HL-60/S4 (cell line): ENCODE data around the gene ABHD12.

Source experiments
- in situ Hi-C: fragments of 300-500 bp; cut with MboI; formaldehyde crosslinking; loops from 2 replicates; pipeline ENCODE4 v1.14.3; 2022; ENCODE audit warnings: low sequenced_read_pairs

The ABHD12 gene

DNA sequence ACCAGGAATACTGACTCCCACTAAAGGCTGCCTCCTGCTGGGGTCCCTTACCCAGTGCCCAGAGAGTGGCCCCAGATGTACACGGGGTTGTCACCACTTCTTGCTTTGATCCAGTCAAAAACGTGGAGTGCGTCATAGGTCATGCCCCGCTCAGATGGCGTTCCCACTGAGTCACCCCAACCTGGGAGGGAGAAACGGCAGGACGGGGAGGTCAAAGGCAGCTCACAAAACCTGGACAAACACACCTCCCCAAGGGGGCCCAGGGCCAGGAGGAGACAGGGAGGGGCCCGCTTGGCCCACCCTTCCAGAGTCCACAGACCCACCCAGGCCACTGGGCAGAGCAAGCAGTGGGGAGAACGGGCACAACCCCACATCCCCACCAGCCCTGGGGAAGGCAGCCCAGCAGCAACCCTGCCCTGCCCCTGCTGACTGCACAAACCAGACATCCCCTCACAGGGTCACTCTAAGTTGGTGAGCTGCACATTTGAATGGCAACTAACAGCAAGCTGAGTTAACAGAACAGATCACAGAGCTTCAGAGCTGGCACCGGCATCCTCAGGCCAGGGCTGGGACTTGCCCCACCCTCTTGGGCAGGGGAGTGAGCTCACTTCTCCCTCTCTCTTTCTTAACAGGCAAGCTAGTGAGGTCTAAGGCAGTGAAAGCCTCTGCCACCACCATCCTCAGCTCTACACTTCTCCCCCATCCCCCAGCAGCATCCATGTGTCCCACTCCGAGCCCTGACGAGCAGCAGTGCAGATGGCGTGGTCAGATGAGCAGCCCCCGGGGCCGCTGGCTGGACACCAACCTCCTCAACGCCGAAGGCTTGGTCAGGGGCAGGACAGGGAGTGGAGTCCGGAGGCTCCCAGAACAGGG lies 81.0 kb downstream of the ABHD12 start:
- in situ Hi-C loops: loop anchor here (10.0 kb wide), 1 partner anchor 85 kb away; the partner anchor contains the start of gene ABHD12

DNA sequence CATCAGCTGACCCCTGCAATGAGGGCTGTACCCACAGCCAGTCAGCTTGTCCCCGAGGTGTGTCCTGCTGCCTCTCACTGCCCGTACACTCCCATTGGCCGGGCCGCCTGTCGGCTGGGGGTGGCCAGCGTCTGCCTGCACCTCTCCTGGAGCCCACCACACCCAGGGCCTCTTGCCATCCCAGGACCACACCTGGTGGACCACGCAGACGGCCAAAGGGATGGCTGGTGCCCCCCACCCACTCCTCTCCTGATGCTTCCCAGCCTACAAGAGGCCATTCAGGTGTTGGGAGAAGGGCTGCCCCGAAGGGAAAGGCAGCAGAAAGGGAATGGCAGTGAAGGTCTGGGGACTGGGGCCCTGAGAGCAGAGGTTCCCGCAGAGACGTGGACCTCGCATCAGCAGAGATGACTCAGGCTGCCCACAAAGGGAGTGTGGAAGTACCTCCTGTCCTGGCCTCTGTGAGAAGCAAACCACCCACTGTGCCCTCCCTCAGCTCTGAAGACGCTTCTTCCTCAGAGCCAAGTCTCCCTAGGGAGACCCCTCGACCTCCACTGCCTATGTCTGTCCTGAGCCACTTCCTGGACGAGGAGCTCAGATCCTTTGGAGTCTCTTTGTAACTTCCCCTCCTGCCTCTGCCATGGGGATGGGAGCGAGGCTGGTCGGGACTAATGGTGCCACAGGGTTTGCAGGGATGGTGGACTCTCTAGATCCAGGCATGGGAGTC lies 81.8 kb downstream of the ABHD12 start:
- in situ Hi-C loops: loop anchor here (10.0 kb wide), 1 partner anchor 86 kb away; the partner anchor contains the start of gene ABHD12

DNA sequence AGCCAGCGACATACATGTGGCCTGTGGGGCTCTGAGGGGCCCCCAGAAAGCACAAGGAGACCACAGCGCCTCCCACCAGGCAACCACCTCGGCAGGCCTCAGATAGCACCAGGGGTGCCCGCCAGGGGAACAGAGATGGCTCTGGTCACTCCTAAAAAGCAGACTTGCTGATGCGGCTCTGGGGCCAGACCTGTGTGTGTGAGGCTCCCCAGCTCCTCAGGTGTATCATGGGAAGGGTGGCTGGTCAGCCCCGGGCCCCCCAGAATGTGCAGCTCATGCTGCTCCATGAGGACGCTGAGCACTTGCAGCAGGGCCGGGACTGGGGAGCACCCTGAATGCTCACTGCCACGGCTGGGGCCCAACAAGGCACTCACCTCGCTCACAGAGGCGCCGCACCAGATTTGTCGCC lies 82.5 kb downstream of the ABHD12 start:
- in situ Hi-C loops: loop anchor here (10.0 kb wide), 1 partner anchor 87 kb away; the partner anchor contains the start of gene ABHD12

DNA sequence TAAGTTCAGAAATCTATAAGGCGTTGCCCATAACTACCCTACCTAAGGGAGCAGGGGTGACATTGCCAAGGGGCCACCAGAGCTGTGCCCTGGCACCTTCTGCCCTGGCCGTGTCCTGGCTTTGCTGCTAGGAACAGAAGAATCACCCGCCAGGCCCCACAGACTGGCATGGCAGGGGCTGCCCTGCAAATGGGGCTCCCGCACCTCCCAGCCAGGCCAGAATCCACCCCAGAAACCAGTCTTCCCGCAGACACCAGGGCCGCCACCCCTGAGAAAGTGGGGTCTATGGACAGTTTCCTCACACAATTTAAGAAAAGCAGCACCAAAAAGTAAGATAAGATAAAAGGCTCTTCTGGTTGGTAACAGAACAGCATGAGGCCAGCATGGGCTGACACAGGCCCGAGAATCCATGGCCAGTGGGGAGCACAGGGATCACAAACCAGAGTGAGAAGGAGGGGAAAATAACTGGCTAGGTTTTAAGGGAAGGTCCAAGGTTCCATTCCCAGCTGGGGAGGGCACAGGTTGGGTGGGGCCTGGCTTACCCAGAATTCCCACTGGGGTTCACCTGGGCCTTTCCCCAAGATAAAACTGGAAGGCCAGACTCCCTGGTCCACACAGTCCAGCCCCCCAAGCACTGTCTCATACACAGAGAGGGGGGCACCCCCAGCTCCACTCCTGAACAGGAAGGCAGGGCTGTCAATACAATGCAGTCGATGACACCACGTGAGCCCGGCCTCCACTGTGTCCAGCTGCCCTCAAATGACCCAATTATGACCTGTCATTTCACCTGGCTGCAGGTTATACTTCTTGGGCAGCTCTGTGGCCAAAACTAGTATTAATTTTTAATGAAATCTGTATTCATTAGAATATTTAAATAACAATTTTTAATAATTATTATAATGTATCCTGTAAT lies 83.4 kb downstream of the ABHD12 start:
- in situ Hi-C loops: loop anchor here (10.0 kb wide), 1 partner anchor 88 kb away; the partner anchor contains the start of gene ABHD12

DNA sequence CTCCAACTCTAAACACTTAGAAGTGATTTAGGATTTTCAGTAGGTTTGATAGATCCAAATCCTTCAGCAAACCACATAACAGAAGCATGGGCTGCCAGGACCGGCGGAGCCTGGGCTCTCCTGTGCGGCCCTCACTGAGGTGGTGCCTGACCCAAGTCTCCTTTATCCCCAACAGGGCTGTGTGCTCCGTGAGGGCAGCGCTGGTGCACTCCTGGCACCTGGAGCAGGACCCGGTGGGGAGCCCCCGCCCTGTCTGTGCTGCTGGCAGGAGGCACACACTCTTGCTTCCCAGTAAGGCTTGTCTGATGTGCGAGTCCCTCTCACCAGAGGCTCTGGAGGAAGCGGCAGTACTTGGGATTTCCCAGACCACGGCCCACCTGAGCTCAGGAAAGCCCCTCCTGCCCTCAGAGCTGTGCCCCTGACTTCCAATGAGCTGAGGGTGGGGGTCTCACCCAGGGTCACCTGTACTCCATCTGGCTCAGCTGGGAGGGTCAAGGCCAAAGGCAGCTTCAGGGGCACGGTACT lies 86.5 kb downstream of the ABHD12 start:
- in situ Hi-C loops: loop anchor here (10.0 kb wide), 1 partner anchor 91 kb away; the partner anchor contains the start of gene ABHD12

DNA sequence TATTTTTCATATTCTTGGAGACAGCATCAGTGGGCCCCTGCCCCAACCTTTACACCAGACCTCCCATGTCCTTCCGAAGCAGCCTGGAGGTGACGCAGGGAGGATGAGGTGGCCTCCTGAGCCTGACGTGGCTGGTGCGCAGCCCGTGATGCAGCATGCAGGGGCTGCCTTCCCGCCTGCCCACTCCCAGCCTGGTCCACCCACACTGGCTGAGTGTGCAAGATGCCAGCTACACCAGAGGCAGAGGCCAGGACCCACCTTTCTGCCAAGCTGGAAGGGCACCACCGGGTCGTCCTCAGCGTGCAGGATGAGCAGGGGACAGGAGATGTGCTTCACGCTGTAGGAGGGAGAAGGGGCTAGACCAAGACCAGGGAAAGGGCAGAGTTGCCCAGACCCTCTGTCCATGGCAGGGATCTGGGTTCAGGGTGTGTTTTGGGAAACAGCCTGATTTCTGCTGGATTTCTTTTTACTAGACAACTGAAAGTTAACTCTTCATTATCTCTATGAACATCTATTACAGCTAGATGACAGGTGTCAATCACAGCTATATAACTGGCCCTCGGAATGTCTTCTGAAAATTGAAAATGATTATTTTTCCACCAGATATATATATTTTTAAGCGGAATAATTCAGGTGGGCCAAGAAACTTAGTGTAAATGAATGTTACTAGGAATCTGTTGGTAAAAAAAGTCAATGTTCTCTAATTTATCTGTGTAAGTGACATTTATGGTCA lies 87.2 kb downstream of the ABHD12 start:
- in situ Hi-C loops: loop anchor here (10.0 kb wide), 1 partner anchor 91 kb away; the partner anchor contains the start of gene ABHD12

DNA sequence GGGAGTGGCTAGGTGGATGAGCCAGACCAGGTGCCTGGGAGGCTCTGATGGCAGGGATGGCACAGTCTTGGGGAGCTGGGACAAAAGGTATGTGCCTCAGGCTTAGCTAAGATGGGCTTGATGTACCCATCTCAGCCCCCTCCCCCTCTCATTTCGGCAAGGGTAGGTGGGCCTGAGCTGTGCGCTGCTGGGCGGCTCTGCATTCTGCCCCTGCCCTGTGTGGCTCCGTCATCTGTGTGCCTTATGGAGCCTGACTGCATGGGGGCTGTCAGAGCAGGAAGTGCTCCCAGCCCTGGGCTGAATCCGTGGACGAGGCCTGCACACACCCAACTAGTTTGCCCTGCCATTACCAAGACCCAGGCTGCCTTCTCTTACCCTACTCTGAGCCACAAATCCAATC lies 88.0 kb downstream of the ABHD12 start:
- in situ Hi-C loops: loop anchor here (10.0 kb wide), 1 partner anchor 92 kb away; the partner anchor contains the start of gene ABHD12

DNA sequence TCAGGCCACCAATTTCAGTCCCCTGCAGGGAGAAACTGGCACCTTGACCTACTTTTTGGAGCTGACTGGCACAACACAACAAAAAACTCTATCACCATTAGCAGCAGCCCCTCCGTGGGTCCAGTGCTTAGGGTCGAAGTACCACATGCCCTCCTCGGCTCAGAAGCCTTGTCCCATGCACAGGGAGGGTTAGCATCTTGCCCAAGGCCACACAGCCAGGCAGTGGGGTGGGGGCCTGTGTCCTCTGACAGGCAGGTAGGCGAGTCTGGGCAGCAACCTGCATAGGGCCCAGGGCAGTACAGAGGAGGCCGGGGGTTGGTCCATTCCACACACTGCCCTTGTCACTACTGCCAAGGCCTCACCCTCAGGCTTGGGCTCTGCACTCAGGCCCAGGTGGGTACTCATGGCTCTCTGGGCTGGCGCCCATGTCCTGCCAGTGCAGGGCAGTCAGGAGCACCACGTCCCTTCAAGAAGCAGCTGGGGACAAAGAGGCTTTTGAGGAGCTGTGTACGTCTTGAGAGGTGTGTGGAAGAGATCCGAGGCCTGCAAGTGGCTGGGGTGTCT lies 89.2 kb downstream of the ABHD12 start:
- in situ Hi-C loops: loop anchor here (10.0 kb wide), 1 partner anchor 93 kb away; the partner anchor contains the start of gene ABHD12

DNA sequence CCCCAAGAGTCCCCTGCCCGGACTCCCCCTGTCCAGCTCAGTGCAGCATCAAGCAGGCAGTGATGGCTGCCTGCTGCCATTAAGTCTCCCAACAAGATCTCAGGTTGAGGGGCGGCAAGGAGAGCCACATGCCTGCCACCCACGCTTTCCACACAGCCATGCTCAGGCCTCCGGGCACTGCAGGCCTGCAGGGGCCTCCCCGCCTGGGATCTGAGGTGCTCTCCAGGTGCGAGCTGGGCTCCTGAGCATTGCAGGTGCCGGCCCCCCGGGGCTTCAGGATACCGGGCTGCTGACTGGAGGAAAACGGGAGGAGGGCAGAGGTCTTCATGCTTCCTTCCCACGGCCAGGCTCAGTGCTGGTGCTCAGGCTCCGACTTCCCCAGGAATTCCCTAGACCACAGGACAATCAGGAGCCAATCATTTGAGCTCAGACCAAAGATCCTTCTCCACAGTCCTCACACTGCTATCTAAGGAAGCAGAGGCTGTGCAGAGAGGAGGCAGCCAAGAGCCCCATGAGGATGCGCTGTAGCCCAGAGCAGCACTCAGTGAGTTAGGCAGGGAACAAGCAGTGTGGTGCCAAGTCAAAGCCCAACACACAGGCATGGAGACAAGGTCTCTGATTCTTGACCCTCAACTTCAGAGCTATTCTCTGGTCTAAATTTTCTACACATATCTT lies 90.0 kb downstream of the ABHD12 start:
- in situ Hi-C loops: loop anchor here (10.0 kb wide), 1 partner anchor 94 kb away; the partner anchor contains the start of gene ABHD12

DNA sequence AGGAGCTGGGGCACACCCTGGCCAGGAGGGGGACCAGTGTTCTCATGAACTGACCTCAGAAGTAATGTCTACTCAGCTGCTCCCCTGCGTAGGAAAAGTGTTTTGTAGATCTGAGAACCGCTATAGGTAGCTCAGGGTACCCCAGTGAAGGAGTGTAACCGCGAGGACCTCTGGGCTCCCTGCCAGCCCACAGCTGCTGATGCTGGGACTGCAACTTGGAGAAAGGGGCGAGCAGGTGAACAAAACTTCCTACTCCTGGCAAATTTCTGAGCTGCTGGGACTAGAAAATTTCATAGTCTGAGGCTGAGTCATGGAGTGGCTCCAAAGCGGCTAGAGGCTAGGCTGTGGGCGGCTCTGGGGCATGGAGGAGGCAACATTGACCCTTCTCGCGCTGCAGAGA lies 90.8 kb downstream of the ABHD12 start:
- in situ Hi-C loops: loop anchor here (10.0 to 25.0 kb wide), 2 partner anchors 95 to 163 kb away; partner anchors contain the start of gene ABHD12

DNA sequence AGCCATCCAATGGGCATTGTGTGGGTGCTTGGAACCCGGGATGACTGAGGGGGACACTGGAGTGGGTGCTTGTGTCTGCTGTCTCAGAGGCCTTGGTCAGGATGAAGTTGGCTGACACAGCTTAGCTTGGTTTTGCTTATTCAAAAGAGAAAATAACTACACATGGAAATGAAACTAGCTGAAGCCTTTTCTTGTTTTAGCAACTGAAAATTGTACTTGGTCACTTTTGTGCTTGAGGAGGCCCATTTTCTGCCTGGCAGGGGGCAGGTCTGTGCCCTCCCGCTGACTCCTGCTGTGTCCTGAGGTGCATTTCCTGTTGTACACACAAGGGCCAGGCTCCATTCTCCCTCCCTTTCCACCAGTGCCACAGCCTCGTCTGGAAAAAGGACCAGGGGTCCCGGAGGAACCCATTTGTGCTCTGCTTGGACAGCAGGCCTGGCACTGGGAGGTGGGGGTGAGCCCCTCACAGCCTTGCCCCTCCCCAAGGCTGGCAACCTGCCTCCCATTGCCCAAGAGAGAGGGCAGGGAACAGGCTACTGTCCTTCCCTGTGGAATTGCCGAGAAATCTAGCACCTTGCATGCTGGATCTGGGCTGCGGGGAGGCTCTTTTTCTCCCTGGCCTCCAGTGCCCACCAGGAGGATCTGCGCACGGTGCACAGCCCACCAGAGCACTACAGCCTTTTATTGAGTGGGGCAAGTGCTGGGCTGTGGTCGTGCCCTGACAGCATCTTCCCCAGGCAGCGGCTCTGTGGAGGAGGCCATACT lies 93.3 kb downstream of the ABHD12 start:
- in situ Hi-C loops: loop anchor here (25.0 kb wide), 1 partner anchor 160 kb away; no protein-coding TSS in a partner anchor

DNA sequence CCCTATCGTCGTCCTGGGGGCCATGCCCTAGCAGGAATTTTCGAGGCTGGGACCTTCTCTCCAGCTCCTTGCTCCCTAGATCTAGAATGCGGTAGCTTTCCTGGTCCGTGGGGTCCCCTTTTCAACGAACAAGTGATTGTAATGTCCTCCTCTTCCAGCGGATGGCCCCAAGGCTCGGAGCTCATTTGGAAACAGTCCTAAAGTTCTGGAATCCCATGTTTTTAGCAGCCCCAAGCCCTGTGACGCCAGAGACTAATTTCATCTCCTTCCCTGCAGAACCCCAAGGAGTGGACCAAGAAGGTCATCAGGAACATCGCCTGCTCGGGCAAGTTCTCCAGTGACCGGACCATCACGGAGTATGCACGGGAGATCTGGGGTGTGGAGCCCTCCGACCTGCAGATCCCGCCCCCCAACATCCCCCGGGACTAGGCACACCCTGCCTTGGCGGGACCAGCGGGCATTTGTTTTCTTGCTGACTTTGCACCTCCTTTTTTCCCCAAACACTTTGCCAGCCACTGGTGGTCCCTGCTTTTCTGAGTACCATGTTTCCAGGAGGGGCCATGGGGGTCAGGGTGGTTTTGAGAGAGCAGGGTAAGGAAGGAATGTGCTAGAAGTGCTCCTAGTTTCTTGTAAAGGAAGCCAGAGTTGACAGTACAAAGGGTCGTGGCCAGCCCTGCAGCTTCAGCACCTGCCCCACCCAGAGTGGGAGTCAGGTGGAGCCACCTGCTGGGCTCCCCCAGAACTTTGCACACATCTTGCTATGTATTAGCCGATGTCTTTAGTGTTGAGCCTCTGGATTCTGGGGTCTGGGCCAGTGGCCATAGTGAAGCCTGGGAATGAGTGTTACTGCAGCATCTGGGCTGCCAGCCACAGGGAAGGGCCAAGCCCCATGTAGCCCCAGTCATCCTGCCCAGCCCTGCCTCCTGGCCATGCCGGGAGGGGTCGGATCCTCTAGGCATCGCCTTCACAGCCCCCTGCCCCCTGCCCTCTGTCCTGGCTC lies 94.2 kb downstream of the ABHD12 start:
- in situ Hi-C loops: loop anchor here (25.0 kb wide), 1 partner anchor 159 kb away; no protein-coding TSS in a partner anchor

DNA sequence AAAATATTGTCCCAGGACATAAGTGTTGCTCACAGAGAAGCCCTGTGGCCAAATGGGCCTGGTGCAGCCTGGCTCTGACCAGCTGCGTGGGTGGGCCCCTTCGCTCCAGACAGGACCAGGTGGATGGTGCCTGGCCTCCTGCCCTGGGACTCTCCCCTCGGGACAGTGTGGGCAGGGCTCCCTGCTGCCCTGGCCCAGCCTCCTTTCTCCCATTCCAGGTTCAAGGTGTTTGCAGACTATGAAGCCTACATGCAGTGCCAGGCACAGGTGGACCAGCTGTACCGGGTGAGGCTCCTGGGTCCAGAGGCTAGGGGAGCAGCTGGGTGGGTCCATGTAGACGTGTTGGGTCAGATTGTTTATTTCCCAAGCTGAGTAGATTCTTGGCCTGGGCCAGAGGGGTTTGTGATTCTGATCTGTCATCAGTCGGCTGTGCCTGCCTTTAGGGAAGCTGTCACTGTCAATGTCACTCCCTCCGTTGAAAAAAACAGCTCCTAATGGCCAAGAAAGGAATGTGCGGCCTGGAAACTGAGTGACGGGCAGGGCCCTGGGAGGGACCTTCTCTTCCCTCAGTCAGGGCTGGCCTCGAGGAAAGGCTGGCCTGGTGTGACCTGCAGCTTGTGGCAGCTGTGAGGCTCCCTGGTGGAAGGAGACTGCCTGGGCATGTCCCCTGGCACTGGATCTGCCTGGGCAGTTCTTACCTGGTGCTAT lies 95.1 kb downstream of the ABHD12 start:
- in situ Hi-C loops: loop anchor here (25.0 kb wide), 1 partner anchor 158 kb away; no protein-coding TSS in a partner anchor

DNA sequence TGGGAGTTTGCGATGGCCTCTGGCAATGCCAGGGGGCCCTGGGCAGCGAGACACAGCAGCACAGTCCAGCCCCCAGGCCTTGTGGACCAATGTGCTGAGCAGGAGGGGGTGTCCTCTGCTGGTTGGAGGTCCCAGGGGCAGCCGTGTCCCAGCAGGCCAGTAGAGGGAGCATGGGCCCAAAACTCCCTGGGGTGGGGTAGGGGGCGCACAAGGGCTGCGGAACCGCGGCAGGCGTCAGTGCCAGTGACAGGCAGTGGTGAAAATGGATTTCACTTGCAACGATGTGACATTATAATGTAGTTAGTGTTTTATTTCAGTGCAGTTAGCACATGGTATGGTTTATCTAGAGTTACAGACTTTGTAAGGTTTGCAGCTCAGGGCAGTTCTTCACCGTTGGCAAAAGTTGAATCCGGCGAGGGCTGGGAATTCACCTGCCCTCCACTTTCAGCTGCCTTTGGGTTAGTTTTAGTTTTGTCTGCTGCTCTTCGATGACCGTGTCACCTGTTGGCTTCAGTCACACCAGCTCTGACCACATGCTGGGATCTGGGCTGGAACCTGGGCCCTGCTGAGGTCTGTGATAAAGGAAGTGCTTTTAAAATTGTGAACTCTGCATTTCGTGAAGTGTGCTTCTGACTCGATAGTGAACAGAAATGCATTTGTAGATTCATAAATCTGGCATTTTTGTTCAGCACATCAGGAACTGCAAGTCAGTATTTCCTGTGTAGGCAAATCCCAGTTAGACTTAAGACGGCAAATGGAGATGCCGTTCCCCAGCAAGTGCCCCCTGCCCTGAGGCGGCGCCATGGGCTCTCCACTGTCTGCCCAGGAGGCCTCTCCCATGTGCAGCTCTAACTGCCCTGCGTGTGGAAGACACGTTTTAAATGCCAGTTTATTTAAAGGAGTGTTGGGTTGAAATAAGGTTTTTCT lies 95.9 kb downstream of the ABHD12 start:
- in situ Hi-C loops: loop anchor here (25.0 kb wide), 1 partner anchor 157 kb away; no protein-coding TSS in a partner anchor
